H1 (cell line): ENCODE measurements around the gene ARMS2. TPM values are rescaled to one million over a fixed set of nuclear protein-coding genes. Genes with fewer than 3 reads are reported as not detected.

ENCODE experiments used
- CTCF ChIA-PET: fragments of 300-600 bp; sonication (Branson Sonifier 250); formaldehyde crosslinking; loops from one replicate; lab custom pipeline; 2021; ENCODE audit not compliant: partially characterized antibody; lab: Charles Lee
- POLR2A ChIA-PET: fragments of 300-600 bp; sonication (Branson Sonifier 250); formaldehyde crosslinking; loops from one replicate; lab custom pipeline; 2021; ENCODE audit warnings: inconsistent platforms; ENCODE audit not compliant: partially characterized antibody; lab: Charles Lee
- DNase-seq, 2 experiments: peaks; one replicate each; pipeline versions ENCODE4 v3.0.0 to v3.0.0-alpha.2; 2010 to 2022; ENCODE audit warnings: low spot score in 2 of 2, low read depth in 1 of 2, mixed read lengths in 1 of 2
- FAIRE-seq: peaks from 2 replicates; lab custom pipeline; 2011; peaks lifted over from hg19 to GRCh38; lab: Jason Lieb, UNC
- H2AFZ ChIP-seq: 2 replicates; pipeline ENCODE4 v1.8.1; 2012; ENCODE audit warnings: low read length, inconsistent platforms
- H2AK5ac ChIP-seq: 2 replicates; pipeline ENCODE4 v1.6.1; 2013; ENCODE audit warnings: low read depth, low read length
- H2BK120ac ChIP-seq: replicated peaks from 2 replicates; pipeline ENCODE3; 2013; ENCODE audit warnings: low read depth, low read length, inconsistent platforms
- H2BK12ac ChIP-seq: 2 replicates; pipeline ENCODE4 v1.6.1; 2013; ENCODE audit warnings: low read depth, low read length
- H2BK15ac ChIP-seq: 2 replicates; pipeline ENCODE4 v1.6.1; 2013; ENCODE audit warnings: low read length
- H2BK20ac ChIP-seq: 2 replicates; pipeline ENCODE4 v1.6.1; 2013; ENCODE audit warnings: low read length
- H2BK5ac ChIP-seq: 2 replicates; pipeline ENCODE4 v1.6.1; 2013; ENCODE audit warnings: low read depth, low read length
- H3K14ac ChIP-seq: 2 replicates; pipeline ENCODE4 v1.6.1; 2013; ENCODE audit warnings: inconsistent platforms; ENCODE audit not compliant: insufficient read length
- H3K18ac ChIP-seq: 2 replicates; pipeline ENCODE4 v1.6.1; 2013; ENCODE audit warnings: low read length; ENCODE audit errors: extremely low read depth
- H3K23ac ChIP-seq: 2 replicates; pipeline ENCODE4 v1.6.1; 2013; ENCODE audit warnings: inconsistent platforms; ENCODE audit not compliant: insufficient read length
- H3K23me2 ChIP-seq: 2 replicates; pipeline ENCODE4 v1.6.1; 2013; ENCODE audit warnings: low read depth, low read length
- H3K27ac ChIP-seq: 2 replicates; pipeline ENCODE4 v1.6.1; 2011; ENCODE audit warnings: low read depth, low read length, inconsistent platforms
- H3K27me3 ChIP-seq, 4 experiments: replicated peaks in 1 of 4; 1 replicate in 1 of 4; 2 replicates in 3 of 4; pipeline versions ENCODE4 v1.6.1 to v1.8.1; 2011 to 2013; ENCODE audit warnings: low read length in 3 of 4, mild to moderate bottlenecking in 3 of 4, inconsistent platforms in 2 of 4, mixed read lengths in 2 of 4, moderate library complexity in 1 of 4; ENCODE audit not compliant: control insufficient read depth in 3 of 4, insufficient read depth in 3 of 4; ENCODE audit errors: extremely low read depth in 1 of 4
- H3K36me3 ChIP-seq, 4 experiments: 2 replicates each; pipeline versions ENCODE4 v1.6.1 to v1.8.1; 2011 to 2013; ENCODE audit warnings: mild to moderate bottlenecking in 4 of 4, low read length in 3 of 4, moderate library complexity in 2 of 4, control low read depth in 1 of 4, inconsistent platforms in 1 of 4; ENCODE audit not compliant: insufficient read depth in 4 of 4, control insufficient read depth in 2 of 4
- H3K4ac ChIP-seq: replicated peaks from 2 replicates; pipeline ENCODE3; 2013; ENCODE audit warnings: low read length, low read depth, mixed read lengths, inconsistent platforms; ENCODE audit not compliant: insufficient read length
- H3K4me1 ChIP-seq, 4 experiments: replicated peaks in 1 of 4; 1 replicate in 1 of 4; 2 replicates in 3 of 4; pipeline versions ENCODE4 v1.6.1 to v1.8.1; 2011 to 2013; ENCODE audit warnings: low read length in 3 of 4, inconsistent platforms in 2 of 4, mixed read lengths in 1 of 4; ENCODE audit not compliant: insufficient read depth in 4 of 4, control insufficient read depth in 3 of 4
- H3K4me2 ChIP-seq, 2 experiments: 2 replicates each; pipeline versions ENCODE4 v1.6.1 to v1.8.1; 2011 to 2013; ENCODE audit warnings: low read depth in 2 of 2, low read length in 2 of 2, control low read depth in 1 of 2, inconsistent platforms in 1 of 2, mild to moderate bottlenecking in 1 of 2; ENCODE audit not compliant: insufficient read depth in 1 of 2
- H3K4me3 ChIP-seq, 4 experiments: fragments of 200-600, 300-600 bp in 1 of 4; sonication (generic), shearing (Covaris generic), sonication (Bioruptor Twin) in 1 of 4; 2 replicates each; pipeline versions ENCODE4 v1.5.1 to v1.8.1; 2011 to 2016; ENCODE audit warnings: low read length in 4 of 4, low read depth in 3 of 4, control low read depth in 2 of 4, inconsistent platforms in 2 of 4, mild to moderate bottlenecking in 2 of 4, mixed read lengths in 1 of 4, moderate library complexity in 1 of 4; ENCODE audit not compliant: insufficient read depth in 2 of 4; ENCODE audit errors: extremely low read depth in 1 of 4
- H3K56ac ChIP-seq: replicated peaks from 2 replicates; pipeline ENCODE3; 2013; ENCODE audit warnings: low read depth, mild to moderate bottlenecking, mixed read lengths, low read length, inconsistent platforms; ENCODE audit not compliant: insufficient read length
- H3K79me1 ChIP-seq: 2 replicates; pipeline ENCODE4 v1.6.1; 2013; ENCODE audit warnings: low read depth, low read length, control low read depth
- H3K79me2 ChIP-seq, 2 experiments: 2 replicates each; pipeline versions ENCODE4 v1.6.1 to v1.8.1; 2012 to 2013; ENCODE audit warnings: low read length in 2 of 2, mild to moderate bottlenecking in 2 of 2, inconsistent platforms in 1 of 2; ENCODE audit not compliant: insufficient read depth in 2 of 2, control insufficient read depth in 1 of 2
- H3K9ac ChIP-seq, 4 experiments: replicated peaks in 1 of 4; 1 replicate in 1 of 4; 2 replicates in 3 of 4; pipeline versions ENCODE4 v1.6.1 to v1.8.1; 2011 to 2013; ENCODE audit warnings: low read depth in 3 of 4, low read length in 3 of 4, control low read depth in 2 of 4, mild to moderate bottlenecking in 2 of 4, moderate library complexity in 2 of 4, inconsistent platforms in 1 of 4; ENCODE audit errors: extremely low read depth in 1 of 4
- H3K9me3 ChIP-seq, 2 experiments: 2 replicates each; pipeline versions ENCODE4 v1.6.1 to v1.8.1; 2012 to 2013; ENCODE audit warnings: mild to moderate bottlenecking in 2 of 2, moderate library complexity in 2 of 2, control low read depth in 1 of 2, inconsistent platforms in 1 of 2, low read depth in 1 of 2, low read length in 1 of 2, mixed read lengths in 1 of 2; ENCODE audit not compliant: insufficient read depth in 2 of 2
- H4K20me1 ChIP-seq, 2 experiments: replicated peaks in 1 of 2; 2 replicates each; pipeline versions ENCODE3 to v1.8.1; 2011 to 2013; ENCODE audit warnings: inconsistent platforms in 2 of 2, low read length in 2 of 2, mild to moderate bottlenecking in 1 of 2; ENCODE audit not compliant: insufficient read depth in 2 of 2, control insufficient read depth in 1 of 2
- H4K5ac ChIP-seq: 2 replicates; pipeline ENCODE4 v1.6.1; 2013; ENCODE audit warnings: low read length, low read depth, mixed read lengths, inconsistent platforms; ENCODE audit not compliant: insufficient read length
- H4K8ac ChIP-seq: 2 replicates; pipeline ENCODE4 v1.8.0; 2013; ENCODE audit warnings: mild to moderate bottlenecking, moderate library complexity, low read length, inconsistent platforms; ENCODE audit not compliant: insufficient read depth; ENCODE audit errors: extremely low read depth
- H4K91ac ChIP-seq: replicated peaks from 2 replicates; pipeline ENCODE3; 2013; ENCODE audit warnings: low read length, mixed read lengths, inconsistent platforms; ENCODE audit not compliant: insufficient read length
- BACH1 ChIP-seq: IDR thresholded peaks from 2 replicates; pipeline ENCODE4 v1.6.1; 2012; ENCODE audit warnings: low read length, improper control_type of control experiment
- CBX5 ChIP-seq: fragments of 300-800, 300-1000 bp; sonication (generic); IDR thresholded peaks from 2 replicates; pipeline ENCODE4 v1.7.1; 2016; ENCODE audit warnings: antibody characterized with exemption, low read length, low read depth
- CBX8 ChIP-seq: fragments of 300-800, 300-1000 bp; sonication (generic); IDR thresholded peaks from 2 replicates; pipeline ENCODE4 v1.7.1; 2016; ENCODE audit warnings: low read depth, low read length, borderline replicate concordance
- EGR1 ChIP-seq: IDR thresholded peaks from 2 replicates; pipeline ENCODE4 v1.6.1; 2011; ENCODE audit warnings: low read depth, low read length, borderline replicate concordance
- EP300 ChIP-seq, 2 experiments: IDR thresholded peaks; 1 replicate in 1 of 2; 2 replicates in 1 of 2; pipeline ENCODE4 v1.6.1; 2011 to 2012; ENCODE audit warnings: low read depth in 2 of 2, low read length in 2 of 2, mild to moderate bottlenecking in 2 of 2, borderline replicate concordance in 1 of 2, inconsistent platforms in 1 of 2, moderate library complexity in 1 of 2
- EZH2 ChIP-seq: fragments of 200-600 bp; sonication (generic); IDR thresholded peaks from 2 replicates; pipeline ENCODE4 v1.7.1; 2012; ENCODE audit warnings: low read depth, mild to moderate bottlenecking, moderate library complexity, low read length, inconsistent platforms; ENCODE audit not compliant: severe bottlenecking
- GTF2F1 ChIP-seq: IDR thresholded peaks from 2 replicates; pipeline ENCODE4 v1.6.1; 2012; ENCODE audit warnings: low read depth, low read length, improper control_type of control experiment, borderline replicate concordance
- JUND ChIP-seq: IDR thresholded peaks from 2 replicates; pipeline ENCODE4 v1.6.1; 2011; ENCODE audit warnings: mild to moderate bottlenecking, improper control_type of control experiment, low read length
- PHF8 ChIP-seq: fragments of 200-600 bp; sonication (generic); conservative IDR thresholded peaks from 2 replicates; pipeline ENCODE4 v1.7.1; 2012; ENCODE audit warnings: low read depth, mild to moderate bottlenecking, inconsistent platforms, low read length, moderate library complexity
- POLR2AphosphoS5 ChIP-seq: IDR thresholded peaks from 2 replicates; pipeline ENCODE4 v1.6.1; 2011; ENCODE audit warnings: low read depth, low read length
- RBBP5 ChIP-seq: IDR thresholded peaks from 2 replicates; pipeline ENCODE4 v1.7.1; 2012; ENCODE audit warnings: low read depth, mild to moderate bottlenecking, inconsistent platforms, low read length, moderate library complexity, borderline replicate concordance
- SIRT6 ChIP-seq: IDR thresholded peaks from one replicate; pipeline ENCODE4 v1.7.1; 2012; ENCODE audit warnings: low read length, inconsistent platforms
- SIX5 ChIP-seq: IDR thresholded peaks from 2 replicates; pipeline ENCODE4 v1.6.1; 2011; ENCODE audit warnings: mild to moderate bottlenecking, low read depth, low read length
- TAF1 ChIP-seq: IDR thresholded peaks from 2 replicates; pipeline ENCODE4 v1.6.1; 2011; ENCODE audit warnings: mild to moderate bottlenecking, low read depth, low read length
- TBP ChIP-seq: IDR thresholded peaks from 2 replicates; pipeline ENCODE4 v1.6.1; 2011; ENCODE audit warnings: low read depth, low read length, improper control_type of control experiment
- ZNF274 ChIP-seq: IDR thresholded peaks from 2 replicates; pipeline ENCODE4 v1.7.0; 2012; ENCODE audit warnings: low read length, borderline replicate concordance; ENCODE audit errors: extremely low read depth
- WGBS, 2 experiments: shearing (Covaris generic) in 1 of 2; methylation state at CpG; one replicate each; pipeline versions ENCODE4 v1.1.6 to v1.1.7; 2013 to 2015; ENCODE audit warnings: low lambda C conversion rate in 2 of 2, mixed read lengths in 2 of 2, inconsistent platforms in 1 of 2, low coverage in 1 of 2, missing lambda C conversion rate in 1 of 2; ENCODE audit not compliant: insufficient replicate concordance in 2 of 2, insufficient coverage in 1 of 2, insufficient read length in 1 of 2; ENCODE audit errors: extremely low coverage in 1 of 2, missing lambda C conversion rate in 1 of 2; 5-methylcytosine and 5-hydroxymethylcytosine counted together
- polyA plus RNA-seq, 7 experiments: library from polyadenylated mRNA; depleted of rRNA in 3 of 7; stranded (reverse) in 5 of 7; unstranded in 2 of 7; fragments of >200 nt in 5 of 7; fragments of 200-250 nt in 2 of 7; gene quantifications; 1 replicate in 5 of 7; 2 replicates in 1 of 7; 4 replicates in 1 of 7; pipeline versions ENCODE4 v1.2.1 to v1.2.3, GENCODE V29; 2011 to 2013; ENCODE audit warnings: missing spikeins in 2 of 7, mixed read lengths in 2 of 7
- total RNA-seq: library from RNA; stranded (reverse); fragmentation: NEBNext Ultra II Directional; extraction: Animal tissue kit (Norgen Biotek cat#: 25700); gene quantifications from 2 replicates; pipeline ENCODE4 v1.2.1, GENCODE V29; 2021

The ARMS2 gene
- total and polyA plus RNA-seq, 2 of the 8 experiments (the other 6 are each of a cell fraction or from before 2014, with no cell fraction given): not detected

- peak overlapping the region; percentile 48 for H3K18ac ChIP-seq
- DNase-seq: no peak
- H3K4me1 ChIP-seq: no peaks in the 10 kb centered on the region; a peak in 1 of 7 replicates
- H4K8ac ChIP-seq: peak overlapping the region; percentile 57; the same call in 1 of the 2 replicates
- H3K9me3 ChIP-seq: no peaks in the 10 kb centered on the region
- no peak overlapping the region for H2BK120ac ChIP-seq
- no peaks in the 10 kb centered on the region for H3K79me2 ChIP-seq
- no peak overlapping the region for H2BK15ac ChIP-seq
- H4K91ac ChIP-seq: no peak overlapping the region
- POLR2A ChIA-PET: no interaction called here
- H2BK5ac ChIP-seq: no peak overlapping the region
- no peak overlapping the region for H3K14ac ChIP-seq
- no peaks in the 10 kb centered on the region for H3K36me3 ChIP-seq
- no peak overlapping the region for H3K9ac ChIP-seq
- H2AFZ ChIP-seq: no peak overlapping the region
- no peaks in the 10 kb centered on the region for H3K23me2 ChIP-seq
- no peak overlapping the region for H3K27ac ChIP-seq
- no peak for TF ChIP-seq GTF2F1
- TF ChIP-seq POLR2AphosphoS5: no peak
- TF ChIP-seq EP300 (IDR thresholded peaks at IDR 0.05; ENCODE audit: borderline replicate concordance in 1 of 2, low read depth in 2 of 2, low read length in 2 of 2): no peak
- TF ChIP-seq EGR1: no peak
- TF ChIP-seq TBP: no peak
- no peak for TF ChIP-seq RBBP5
- no peak for TF ChIP-seq TAF1
- TF ChIP-seq CBX8: no peak
- no peak for TF ChIP-seq CBX5
- no peak for TF ChIP-seq EZH2
- no peak for TF ChIP-seq SIRT6
- no peak for TF ChIP-seq PHF8
- no peak for TF ChIP-seq ZNF274
- no peak for TF ChIP-seq BACH1
- no peak for TF ChIP-seq JUND
- TF ChIP-seq SIX5: no peak
- TF ChIP-seq, all 59 proteins: peak for 0
- no peak overlapping the region for H2AK5ac ChIP-seq
- CTCF ChIA-PET: interaction anchor here (0.9 to 2.2 kb wide), 4 partner anchors 12 to 145 kb away, joined by 3 to 7 read pairs (median 4); no protein-coding TSS in a partner anchor
- H3K79me1 ChIP-seq: no peaks in the 10 kb centered on the region
- H2BK12ac ChIP-seq: no peak overlapping the region
- H4K5ac ChIP-seq: no peak overlapping the region
- no peaks in the 10 kb centered on the region for H4K20me1 ChIP-seq
- H2BK20ac ChIP-seq: no peak overlapping the region
- H3K56ac ChIP-seq: no peak overlapping the region
- no peak overlapping the region for H3K4me3 ChIP-seq
- H3K27me3 ChIP-seq: no peaks in the 10 kb centered on the region
- no peak overlapping the region for H3K4me2 ChIP-seq
- no peak overlapping the region for H3K23ac ChIP-seq
- WGBS, 2 experiments: 91% methylated on average over 13 of the region's 13 CpGs; no CpG with 5 or more reads in 1 of the 2 experiments
- no peak for FAIRE-seq
- no peak overlapping the region for H3K4ac ChIP-seq
Measured at GRCh38 chr10:122503012-122503411, 48.6 kb downstream of the ARMS2 start.
